GM18517 (cell line): Measurements from ENCODE around the gene COPS8.

Experiments
- ATAC-seq: cut with Tn5 transposase; IDR thresholded peaks from one replicate; pipeline ENCODE4 v1.9.1; 2021; ENCODE audit warnings: mild to moderate bottlenecking, moderate library complexity; ENCODE audit not compliant: unreplicated experiment

The COPS8 gene

DNA sequence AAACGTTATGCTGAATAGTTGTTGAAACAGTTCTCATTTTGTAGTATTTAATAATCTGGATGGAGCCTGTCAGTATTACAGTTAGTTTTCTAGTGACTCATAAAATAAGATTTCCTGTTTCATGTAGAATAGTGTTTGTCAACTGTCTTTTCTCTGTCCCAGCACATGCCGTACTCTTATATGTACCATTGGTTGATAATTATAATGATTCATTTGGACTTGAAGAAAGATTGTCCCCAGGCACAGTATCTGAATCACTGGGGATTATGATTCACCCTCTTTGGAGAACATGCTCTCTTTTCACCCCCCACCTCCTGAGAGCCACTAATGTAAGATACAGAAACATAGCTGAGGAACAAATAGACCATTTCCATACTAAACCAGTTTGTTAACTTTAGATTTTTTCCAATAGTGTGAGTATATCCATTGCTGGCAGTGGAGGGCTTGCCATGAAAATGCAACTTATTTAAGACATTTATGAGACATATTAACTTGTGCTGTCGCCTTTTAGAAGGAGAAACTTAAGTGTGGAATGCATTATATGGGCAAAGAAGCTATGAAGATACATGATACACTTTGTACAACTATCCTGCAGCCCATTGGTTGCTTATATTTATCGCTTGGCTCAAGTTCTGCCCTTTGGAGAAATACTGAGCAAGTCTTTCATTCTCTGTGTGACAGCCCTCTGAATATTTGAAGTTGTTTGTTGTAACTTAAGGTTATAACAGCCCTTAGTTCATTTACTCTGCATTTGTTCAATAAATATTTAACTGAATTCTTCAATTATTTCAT, 12.4 kb downstream of the COPS8 start:
- no peak for ATAC-seq

DNA sequence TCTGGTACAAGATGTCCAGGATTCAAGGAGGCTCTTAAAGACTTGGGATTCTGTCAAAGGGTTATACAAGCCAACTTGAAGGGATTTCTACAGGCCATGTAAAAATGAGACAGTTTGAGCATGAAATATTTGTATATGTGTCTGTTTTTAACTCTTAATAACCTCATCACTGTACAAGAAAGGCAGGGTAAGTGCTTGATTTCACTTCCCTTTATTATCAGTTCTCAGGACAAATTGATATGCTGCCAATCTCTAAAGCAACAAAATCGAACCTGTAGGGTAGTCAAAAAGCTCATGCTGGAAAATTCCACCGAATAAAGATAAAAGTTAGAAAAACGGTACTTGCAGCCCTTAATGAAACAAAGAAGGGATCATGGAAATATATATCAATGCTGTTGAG, 14.1 kb downstream of the COPS8 start:
- ATAC-seq = no peak

DNA sequence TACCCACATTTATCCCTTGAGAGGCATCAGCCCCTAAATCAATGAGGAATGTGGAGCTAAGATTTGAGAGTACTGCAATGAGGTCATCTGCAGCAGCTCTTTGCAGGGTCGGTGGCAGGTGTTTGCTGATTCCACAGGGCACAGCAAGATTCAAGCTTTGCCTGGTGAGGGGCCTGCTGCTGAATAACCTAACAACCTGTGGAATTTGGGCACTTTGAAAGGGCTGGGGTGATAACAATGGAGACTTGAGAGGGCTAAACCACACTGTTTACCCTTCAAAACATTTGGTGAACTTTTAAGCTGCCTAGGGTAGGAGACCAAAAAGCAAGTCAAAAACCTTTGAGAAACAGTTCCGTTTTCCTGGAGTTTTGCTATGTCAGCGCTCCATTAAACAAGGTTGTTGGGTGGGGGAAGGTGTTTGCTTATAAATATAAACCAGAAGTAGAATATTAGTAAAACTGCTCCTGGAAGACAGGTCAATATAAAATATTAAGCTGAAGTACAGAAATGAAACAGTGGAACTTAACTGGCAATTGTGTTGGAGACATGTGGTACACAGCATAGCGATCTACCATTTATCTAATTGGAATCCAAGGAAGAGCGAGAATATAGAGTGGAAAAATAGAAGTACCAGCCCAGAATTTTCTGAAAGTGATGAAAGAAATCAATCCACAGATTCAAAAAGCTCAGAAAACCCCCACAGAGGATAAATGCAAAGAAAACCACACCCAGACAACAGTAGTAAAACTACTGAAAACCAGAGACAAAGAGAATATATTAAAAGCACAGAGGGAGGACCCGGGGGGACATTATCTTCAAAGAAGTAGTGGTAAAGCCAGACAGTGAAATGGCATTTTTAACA, 15.7 kb downstream of the COPS8 start:
- no peak for ATAC-seq

DNA sequence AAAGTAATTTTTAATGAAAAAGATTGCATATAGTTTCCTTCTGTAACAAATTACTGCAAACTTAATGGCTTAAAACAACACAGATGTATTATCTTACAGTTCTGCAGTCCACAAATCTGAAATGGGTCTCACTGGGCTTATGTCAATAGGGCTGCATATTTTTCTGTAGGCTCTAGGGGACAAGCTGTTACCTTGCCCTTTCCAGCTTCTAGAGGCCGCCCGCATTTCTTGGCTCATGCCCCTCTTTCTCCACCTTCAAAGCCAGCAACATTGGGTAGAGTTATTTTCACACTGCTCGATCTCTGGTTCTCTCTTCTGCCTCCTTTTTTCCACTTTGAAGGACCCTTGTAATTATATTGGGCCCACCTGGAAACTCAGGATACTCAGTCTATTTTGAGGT, 16.7 kb downstream of the COPS8 start:
- no peak for ATAC-seq

DNA sequence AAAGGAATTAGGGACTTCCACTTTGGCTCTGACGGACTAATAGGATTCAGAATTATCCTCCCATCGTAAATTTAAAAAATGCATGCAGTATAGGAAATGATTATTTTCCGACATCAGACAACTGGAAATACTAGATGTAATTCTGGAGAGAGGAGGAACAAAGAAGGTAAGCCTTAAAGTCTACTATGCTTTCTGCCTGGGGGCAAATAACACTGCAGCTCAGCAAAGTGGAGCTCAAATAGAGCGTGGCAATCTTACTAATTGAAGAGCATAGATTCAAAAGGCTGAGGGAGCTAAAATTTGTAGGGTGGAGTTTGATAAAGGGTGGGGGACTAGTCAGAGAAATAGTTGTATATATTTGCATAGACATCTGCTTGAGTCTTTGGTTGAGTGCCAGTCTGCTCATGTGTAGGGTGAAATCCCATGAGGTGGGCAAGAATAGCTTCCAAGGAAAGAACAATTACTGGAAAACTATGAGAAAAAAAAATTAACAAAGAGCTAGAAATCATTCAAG, 23.8 kb downstream of the COPS8 start:
- ATAC-seq = no peak

DNA sequence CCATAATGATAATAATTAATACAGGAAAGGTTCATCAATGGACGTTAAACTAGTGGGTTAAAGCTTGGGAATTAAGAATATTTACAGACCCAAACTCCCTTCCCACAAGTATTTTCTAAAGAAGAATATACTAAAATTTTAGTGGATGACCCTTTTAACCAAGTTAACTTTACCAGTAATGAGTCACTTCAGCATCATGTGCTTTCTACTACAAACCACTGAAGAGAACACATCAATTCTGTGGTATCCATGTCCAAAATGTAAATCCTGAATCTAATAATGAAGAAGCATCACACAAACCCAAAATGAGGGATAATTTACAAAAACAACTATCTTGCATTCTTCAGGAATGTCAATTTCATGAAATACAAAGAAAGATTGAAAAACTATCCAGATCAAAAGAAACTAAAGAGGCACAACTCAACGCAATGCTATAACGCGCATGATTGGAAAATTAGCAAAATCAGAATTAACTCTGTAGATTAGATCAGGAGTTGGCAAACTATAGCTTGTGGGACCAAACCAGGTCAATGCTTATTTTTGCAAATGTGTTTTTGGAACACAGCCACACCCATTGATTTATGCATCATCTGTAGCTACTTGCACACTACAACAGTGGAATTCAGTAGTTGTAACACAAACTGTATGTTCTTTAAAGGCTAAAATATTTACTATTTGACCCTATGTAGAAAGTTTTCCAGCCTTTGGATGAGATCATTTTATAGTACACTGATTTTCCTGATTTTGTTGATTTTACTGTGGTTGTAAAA, 27.5 kb downstream of the COPS8 start:
- ATAC-seq = no peak

DNA sequence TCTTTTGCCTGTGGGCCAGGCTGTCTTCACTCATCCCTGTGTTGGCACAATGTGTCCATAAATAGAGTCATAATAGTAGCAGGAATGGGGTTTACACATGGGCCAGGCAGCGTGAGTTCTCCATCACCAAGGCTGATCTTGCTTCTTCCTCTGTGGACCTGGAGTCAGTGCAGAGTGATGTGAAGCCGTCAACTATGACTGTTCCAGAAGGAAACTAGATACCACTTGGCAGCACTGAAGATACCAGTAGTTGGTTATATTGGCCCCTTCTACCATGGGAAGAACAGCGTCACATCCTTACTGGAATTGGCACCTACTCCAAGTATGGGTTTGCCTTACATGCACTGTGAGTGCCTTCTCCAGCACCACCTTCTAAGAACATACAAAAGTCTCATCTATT, 30.2 kb downstream of the COPS8 start:
- ATAC-seq = no peak

DNA sequence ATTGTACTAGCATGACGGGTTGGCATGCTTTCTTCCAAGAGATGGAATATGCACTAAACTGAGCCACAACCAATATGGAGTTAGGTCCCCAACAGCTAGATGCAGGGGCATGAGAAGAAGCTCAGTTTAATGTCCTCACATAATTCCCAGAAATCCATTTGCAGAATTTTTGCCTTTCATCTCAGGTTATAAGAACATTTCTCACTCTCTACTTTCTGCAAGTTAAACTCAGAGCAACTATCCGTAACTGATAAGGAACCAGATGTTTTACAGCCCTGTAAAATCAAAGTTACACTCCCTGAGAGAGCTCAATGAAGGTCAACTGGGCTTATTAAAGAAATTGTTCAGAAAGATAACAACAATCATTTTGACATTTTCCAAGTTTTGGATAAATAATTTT, 30.7 kb downstream of the COPS8 start:
- ATAC-seq = no peak

DNA sequence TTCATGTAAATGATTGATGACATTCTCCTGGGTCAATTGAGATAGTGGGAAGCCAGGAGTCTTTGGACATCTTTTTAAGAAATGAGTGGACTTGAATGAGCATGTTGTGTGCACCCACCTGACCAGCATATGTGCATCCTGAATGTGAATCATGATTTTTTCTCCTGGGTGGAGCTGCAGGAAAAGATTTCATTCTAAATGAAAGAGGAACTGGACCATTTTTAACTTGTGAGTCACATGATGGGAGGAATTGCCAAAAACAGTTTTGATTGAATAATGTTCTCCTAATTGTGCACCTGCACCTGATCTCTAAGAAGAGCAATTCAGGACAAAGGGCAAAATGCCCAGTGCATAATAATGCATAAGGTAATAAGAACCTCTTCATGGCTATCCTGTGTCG, 32.3 kb downstream of the COPS8 start:
- ATAC-seq = no peak

DNA sequence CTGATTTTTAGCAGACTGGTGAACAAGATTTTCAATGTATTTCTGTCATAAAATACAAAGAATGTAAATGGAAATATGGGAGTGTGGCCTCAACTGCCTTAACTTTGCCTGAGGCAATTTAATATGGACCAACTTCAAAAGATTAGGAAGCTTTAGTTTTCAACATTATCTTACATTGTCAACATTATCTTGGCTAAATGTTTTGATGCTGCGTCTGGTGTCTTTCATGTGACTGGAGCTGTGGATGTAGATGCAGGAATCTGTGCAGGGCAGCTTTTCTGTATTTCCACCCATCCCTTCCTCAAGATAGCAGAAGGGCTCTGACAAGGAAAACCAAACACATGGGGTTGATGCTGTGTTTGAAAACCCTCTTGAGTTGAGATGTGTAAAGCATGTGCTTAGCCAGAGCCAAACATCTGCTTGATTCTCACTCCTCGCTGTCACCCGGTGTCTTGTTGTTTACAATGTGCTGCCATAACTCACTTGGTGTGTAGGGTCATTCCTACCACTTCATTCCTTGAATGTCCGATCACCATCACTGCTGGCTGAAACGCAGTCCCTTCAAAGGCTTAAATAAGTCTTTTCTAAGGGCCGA, 33.0 kb downstream of the COPS8 start:
- no peak for ATAC-seq

DNA sequence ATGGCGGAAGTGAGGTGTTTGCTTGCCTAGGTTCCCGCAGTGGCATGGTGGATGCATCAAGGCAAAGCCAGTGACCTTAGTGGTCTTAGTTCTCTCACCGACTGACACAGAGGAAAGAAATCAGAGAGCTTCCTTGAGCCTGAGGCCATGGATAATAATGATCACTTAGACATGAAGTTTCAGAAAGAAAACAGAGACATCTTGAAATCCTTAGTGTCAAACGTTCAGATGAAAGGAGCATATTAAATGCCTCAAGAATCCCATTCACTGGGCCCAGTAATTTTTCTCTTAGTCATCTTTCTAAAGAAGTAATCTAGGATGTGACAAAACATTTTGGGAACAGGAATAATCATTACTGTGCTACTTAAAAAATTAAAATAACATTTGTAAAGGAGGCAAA, 35.2 kb downstream of the COPS8 start:
- ATAC-seq = no peak

DNA sequence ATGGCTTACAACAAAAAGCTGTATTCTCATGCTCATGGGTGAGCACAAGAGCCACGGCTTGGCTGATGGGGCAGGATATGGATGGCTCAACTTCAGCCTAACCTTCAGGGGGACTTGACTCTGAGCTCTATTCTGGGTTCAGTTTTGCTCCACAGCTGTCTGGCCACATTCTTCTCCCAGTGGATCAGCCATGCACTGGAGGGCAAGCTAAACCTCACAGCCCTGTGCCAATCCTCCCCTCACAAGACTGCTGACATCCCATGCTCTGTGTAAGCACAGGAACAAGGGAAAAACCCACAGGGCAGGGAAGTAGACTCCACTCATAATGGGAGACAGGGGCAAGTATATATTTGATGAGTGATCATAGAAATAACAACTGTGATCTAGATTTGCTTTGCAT, 35.6 kb downstream of the COPS8 start:
- no peak for ATAC-seq

DNA sequence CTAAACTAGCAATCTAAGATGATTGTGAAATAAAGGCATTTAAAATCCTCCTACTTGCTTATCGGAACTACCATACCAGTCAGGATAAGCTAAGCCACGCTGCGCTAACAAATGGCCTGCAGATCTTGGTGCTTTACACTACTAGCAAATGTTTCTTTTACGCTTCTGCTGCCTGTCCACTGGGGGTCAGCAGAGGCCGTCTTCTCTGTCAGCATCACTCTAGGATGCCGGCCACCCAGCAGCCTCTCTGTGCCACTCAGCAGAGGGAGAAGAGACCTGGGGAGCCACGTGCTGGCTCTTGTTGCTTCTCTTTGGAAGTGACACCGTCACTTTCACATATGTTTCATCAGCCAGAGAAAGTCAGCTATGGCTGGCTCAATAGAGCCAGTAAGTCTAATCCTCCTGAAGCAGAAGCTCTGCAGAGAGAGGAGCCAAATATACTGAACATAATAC, 36.6 kb downstream of the COPS8 start:
- ATAC-seq = no peak

DNA sequence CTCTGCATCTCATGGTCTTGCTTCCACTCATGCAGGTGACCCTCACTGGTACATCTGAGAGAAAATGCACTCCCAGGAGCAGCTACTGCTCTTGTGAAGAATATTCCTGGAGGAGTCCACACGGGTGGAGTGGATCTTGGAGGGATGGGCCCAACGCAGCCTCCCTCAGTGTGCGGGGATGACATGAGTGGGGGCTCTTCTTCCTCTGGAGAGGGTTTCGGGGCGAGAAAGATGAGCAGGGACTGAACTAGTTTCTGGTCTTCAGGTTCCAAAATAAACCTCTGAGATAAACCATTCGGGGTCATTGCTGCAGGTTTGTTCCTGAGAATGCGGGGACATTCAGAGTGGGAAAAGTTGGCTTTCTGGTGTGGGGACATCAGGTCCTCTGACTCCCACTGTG, 39.1 kb downstream of the COPS8 start:
- ATAC-seq = no peak

DNA sequence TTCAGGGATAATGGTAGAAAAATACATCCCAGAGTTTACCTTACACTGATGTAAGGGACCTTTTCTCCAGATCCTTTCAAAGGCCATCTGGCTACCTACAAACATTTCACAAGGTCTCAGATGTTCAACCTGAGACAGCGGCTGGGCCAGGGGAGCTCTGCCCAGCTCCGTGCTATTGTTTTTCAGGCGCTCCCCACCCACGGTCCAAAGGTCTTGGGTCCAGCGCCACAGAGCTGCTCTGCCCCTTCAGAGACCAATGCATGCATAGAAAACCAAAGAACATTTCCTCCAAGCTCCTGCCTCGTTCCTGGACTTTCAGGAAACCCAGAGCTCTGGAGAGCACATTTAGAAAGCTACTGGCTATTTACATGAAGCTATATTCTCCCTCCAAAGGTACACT, 40.3 kb downstream of the COPS8 start:
- ATAC-seq = no peak

DNA sequence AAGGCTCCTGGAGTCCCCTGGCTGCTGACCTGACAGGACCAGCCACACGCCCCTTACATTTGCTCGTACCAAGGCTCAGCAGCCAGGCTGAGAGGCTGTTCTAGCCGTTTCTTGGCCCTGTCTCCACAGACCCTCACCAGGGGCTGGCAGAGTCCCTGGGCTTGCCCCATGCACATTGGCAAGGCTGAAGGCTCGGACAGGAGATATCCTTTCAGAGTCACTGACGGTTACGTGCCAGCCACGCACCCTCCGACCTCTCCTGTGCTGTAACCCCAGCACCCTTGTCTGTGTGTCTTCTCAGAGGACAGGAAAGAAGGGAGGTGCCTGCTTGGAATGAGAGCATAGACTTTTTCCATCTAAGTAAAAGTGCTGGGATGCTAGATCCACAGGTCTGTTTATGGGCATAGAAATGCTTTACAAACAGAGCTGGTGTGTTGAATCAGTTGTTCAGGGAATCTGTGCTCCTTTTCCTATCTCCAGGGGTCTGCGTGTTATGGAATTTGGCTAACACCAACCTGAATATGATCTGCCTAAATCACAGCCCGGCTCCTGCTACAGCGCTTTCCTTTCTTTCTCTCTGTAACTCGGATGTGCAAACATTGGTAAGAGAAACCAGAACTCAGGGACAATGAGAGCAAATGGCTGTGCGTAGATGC, 41.0 kb downstream of the COPS8 start:
- no peak for ATAC-seq

DNA sequence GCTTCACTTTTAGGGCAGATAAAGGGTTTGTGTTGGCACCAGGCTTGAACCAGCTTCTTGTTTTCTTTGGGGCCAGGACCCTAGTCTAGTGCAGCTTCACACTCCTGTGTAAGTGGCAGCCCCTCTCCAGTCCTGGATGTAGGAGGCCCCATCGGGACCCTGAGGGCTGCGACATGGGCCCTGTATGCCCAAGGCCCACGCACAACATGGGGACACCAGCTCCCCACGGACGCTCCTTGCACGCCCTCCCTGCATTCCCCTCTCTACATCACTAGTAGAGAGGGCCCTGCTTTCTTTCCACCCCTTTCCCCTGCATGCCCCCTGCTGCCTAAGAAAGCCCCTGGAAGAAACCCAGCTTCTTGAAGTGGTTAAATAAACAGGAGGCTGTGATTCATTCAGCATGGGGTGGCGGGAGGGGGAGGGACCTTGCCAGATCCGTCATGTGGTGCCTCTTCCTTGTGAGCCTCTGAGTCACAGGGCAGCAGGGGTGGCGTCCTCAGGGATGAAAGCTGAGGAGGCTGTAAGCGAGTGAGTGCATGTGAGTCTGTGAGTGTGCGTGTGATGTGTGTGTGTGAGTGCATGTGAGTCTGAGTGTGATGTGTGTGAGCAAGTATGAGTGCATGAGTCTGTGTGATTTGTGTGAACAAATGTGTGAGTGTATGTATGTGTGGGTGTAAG, 42.5 kb downstream of the COPS8 start:
- ATAC-seq = no peak

DNA sequence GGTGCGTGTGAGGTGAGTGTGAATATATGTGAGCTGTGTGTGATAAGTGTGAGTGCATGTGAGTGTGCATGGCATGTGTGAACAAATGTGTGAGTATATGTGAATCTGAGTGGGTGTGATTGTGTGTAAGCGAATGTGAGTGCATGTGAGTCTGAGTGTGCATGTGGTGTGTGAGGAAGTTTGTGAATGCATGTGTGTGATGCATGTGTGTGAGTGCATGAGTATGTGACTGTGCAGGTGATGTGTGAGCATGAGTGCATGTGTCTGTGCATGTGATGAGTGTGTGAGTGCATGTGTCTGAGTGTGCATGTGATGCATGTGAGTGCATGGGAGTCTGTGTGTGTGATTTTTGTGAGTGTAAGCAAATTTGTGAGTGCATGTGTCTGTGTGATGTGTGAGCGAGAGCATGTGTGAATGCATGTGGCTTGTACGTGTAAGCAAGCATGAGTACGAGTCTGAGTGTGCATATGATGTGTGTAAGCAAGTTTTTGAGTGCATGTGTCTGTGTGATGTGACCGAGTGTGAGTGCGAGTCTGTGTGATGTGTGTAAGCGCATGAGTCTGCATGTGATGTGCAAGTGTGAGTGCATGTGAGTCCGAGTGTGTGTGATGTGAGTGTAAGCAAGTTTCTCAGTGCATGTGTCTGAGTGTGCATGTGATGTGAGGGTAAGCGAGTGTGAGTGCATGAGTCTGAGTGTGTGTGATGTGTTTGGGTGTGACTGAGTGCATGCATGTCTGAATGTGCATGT, 43.3 kb downstream of the COPS8 start:
- ATAC-seq = no peak

DNA sequence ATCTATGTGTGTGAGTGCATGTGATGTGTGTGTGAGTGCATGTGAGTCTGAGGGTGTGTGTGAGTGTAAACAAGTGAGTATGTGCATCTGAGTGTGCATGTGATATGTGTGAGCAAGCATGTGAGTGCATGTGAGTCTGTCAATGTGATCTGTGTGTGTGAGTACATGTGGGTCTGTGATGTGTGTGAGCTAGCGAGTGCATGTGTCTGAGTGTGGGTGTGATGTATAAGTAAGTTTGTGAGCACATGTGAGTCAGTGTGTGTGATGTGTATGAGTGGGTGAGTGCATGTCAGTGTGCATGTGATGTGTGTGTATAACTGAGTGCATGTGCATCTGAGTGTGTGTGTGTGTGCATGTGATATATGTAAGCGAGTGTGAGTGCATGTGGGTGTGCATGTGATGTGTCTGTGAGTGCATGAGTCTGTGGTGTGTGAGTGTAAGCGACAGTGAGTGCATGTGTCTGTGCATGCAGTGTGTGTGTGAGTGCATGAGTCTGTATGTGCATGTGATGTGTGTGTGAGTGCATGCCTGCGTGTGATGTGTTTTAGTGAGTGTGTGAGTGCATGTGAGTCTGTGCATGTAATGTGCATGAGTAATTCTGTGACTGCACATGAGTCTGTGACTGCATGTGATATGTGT, 44.1 kb downstream of the COPS8 start:
- no peak for ATAC-seq
